GM12892 (cell line): ENCODE measurements around the gene OPCML.

Experiments
- POLR2A ChIP-seq: IDR thresholded peaks from 2 replicates; pipeline ENCODE4 v1.6.1; 2011; ENCODE audit warnings: low read depth, low read length, control low read depth
- POLR2AphosphoS5 ChIP-seq: IDR thresholded peaks from 2 replicates; pipeline ENCODE4 v1.6.1; 2011; ENCODE audit warnings: low read depth, low read length, control low read depth

GRCh38 chr11:133559833-133560471 is 27.7 kb upstream of the OPCML start:
- TF ChIP-seq POLR2A: no peak
- TF ChIP-seq POLR2AphosphoS5: no peak
